GM19438 (cell line): ENCODE measurements around the gene TTC36.
"Not testable (repeated sequence)": the region's sequence is repeated elsewhere in the genome, so short reads cannot be mapped to it uniquely, and the experiment has no call there.

Source experiments
- ATAC-seq: cut with Tn5 transposase; IDR thresholded peaks from one replicate; pipeline ENCODE4 v1.9.1; 2021; ENCODE audit warnings: low read depth; ENCODE audit not compliant: unreplicated experiment

The TTC36 gene, protein sequence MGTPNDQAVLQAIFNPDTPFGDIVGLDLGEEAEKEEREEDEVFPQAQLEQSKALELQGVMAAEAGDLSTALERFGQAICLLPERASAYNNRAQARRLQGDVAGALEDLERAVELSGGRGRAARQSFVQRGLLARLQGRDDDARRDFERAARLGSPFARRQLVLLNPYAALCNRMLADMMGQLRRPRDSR

GRCh38 chr11:118527109-118527508 is at the start of gene TTC36:
Gene TTC36 (plus strand): TSS chr11:118527474. CDS start chr11:118527495, 21 bp downstream.
- no peak for ATAC-seq

- ATAC-seq = not testable (repeated sequence)
Measured at GRCh38 chr11:118481238-118481637, 46.0 kb upstream of the TTC36 start.

- ATAC-seq = no peak
Measured at GRCh38 chr11:118484405-118484804, 42.9 kb upstream of the TTC36 start.

GRCh38 chr11:118485273-118485672 is 42.0 kb upstream of the TTC36 start:
- ATAC-seq = no peak

GRCh38 chr11:118488480-118489109 is 38.7 kb upstream of the TTC36 start:
- ATAC-seq = no peak

- no peak for ATAC-seq
Measured at GRCh38 chr11:118491041-118491440, 36.2 kb upstream of the TTC36 start.

GRCh38 chr11:118497831-118498230 is 29.4 kb upstream of the TTC36 start:
- no peak for ATAC-seq

- no peak for ATAC-seq
Measured at GRCh38 chr11:118503216-118503615, 24.1 kb upstream of the TTC36 start.

DNA sequence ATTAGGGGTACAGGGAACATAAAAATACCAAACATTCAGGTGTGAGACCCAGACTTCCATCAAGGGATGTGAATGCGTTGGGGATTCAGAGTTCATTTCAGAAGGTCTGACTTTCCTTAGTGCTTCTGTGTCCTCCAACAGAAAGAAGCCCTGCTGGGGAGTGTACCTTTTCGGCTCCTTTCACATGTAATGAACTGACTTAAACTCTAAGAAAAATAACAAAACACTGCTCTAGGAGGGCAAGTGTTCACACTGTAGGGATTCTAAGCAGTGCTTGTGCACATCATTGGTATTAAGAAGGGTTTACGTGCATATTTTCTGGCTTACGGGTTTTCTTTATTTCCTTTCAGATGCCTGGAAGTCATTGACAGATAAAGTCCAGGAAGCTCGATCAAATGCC is 15.7 kb upstream of the TTC36 start:
- no peak for ATAC-seq

GRCh38 chr11:118514103-118514502 is 13.2 kb upstream of the TTC36 start:
- no peak for ATAC-seq

- ATAC-seq = no peak
Measured at GRCh38 chr11:118519549-118519948, 7.7 kb upstream of the TTC36 start.

- no peak for ATAC-seq
Measured at GRCh38 chr11:118521892-118522311, 5.4 kb upstream of the TTC36 start.

DNA sequence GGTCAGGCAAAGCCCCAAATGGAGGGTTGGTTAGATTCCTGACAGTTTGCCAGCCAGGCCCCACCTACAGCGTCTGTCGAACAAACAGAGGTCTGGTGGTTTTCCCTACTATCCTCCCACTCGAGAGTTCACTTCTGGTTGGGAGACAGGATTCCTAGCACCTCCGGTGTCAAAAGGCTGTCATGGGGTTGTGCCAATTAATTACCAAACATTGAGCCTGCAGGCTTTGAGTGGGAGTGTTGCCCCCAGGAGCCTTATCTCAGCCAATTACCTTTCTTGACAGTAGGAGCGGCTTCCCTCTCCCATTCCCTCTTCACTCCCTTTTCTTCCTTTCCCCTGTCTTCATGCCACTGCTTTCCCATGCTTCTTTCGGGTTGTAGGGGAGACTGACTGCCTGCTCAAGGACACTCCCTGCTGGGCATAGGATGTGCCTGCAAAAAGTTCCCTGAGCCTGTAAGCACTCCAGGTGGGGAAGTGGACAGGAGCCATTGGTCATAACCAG is 4.7 kb upstream of the TTC36 start:
- no peak for ATAC-seq

DNA sequence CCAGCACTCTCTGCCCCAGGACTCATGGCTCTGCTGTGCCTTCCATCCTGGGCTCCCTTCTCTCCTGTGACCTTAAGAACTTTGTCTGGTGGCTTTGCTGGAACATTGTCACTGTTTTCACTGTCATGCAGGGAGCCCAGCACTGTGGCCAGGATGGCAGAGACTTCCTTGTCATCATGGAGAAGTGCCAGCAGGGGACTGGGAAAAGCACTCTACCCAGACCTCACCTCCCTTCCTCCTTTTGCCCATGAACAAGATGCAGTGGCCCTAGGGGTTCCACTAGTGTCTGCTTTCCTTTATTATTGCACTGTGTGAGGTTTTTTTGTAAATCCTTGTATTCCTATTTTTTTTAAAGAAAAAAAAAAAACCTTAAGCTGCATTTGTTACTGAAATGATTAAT is 2.9 kb upstream of the TTC36 start:
- ATAC-seq = no peak

DNA sequence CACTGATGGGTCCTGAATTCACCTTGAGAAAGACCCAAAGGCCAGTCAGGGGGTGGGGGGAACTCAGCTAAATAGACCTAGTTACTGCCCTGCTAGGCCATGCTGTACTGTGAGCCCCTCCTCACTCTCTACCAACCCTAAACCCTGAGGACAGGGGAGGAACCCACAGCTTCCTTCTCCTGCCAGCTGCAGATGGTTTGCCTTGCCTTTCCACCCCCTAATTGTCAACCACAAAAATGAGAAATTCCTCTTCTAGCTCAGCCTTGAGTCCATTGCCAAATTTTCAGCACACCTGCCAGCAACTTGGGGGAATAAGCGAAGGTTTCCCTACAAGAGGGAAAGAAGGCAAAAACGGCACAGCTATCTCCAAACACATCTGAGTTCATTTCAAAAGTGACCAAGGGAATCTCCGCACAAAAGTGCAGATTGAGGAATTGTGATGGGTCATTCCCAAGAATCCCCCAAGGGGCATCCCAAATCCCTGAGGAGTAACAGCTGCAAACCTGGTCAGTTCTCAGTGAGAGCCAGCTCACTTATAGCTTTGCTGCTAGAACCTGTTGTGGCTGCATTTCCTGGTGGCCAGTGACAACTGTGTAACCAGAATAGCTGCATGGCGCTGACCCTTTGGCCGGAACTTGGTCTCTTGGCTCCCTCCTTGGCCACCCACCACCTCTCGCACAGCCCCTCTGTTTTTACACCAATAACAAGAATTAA is 2.4 kb upstream of the TTC36 start:
- ATAC-seq = no peak

DNA sequence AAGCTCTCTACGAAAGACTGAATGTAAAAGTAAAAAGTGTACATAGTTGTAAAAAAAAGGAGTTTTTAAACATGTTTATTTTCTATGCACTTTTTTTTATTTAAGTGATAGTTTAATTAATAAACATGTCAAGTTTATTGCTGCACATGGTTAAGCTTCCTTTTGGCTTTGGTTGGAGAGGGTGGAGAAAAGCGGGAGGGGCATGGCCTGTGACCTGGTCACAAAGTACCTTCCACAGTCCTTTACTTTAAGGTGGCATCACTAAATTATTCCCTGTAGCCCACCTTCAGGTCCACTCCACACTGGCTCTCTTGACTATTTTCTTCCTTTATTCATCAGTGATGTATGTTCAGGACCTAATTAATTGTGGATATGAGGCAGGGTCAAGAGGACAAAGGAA is 586 bp upstream of the TTC36 start:
- no peak for ATAC-seq

GRCh38 chr11:118528511-118528910 is 1.2 kb downstream of the TTC36 start:
- no peak for ATAC-seq

DNA sequence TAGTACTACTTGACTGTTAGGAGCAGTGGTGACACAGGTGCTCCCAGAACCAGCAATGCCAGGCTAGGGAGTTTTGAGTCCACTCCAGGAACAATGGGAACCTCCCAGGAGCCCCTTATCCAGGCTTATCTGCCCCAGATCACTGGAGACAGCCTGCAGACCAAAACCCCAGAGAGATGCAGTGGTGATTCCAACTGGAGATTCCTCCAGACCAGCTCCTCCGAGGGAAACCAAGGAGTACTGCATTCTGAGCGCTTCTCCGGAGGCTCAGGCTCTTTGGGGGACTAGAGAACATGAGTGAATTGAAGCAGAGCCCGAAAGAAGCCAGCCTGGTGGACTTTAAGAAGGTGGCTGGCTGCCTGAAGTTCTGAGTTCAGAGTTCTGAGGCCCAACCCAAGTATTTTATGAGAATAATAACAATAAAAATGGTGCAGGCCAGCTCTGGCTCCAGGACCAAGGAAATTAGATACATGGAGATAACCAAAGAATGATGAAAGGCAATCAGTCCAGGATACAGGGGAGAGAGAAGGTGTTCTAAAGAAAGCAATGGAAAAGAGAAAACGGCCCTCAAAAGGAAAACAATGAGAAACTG is 2.4 kb downstream of the TTC36 start:
- no peak for ATAC-seq

DNA sequence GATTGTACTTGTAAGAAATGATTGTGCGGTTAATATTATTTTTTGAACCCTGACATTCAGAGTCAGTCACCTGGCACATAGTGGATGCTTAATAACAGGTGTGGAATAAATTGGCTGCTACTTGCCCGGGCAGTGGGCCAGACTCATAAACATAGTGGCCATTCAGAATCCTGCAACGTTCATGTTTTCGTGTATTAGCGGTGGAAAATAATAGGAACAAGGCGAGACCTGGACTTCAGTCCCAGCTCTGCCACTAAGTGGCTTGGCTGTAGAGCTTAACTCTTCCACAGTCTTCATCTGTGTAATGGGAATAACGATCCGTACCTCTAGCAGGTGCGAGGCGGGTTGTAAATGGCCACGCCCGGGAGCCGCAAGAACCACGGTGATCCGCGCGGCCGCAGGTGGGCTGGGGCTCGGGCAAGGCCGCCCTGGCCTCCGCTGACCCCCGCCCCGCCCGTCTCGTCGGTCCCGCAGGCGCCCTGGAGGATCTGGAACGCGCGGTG is 3.0 kb downstream of the TTC36 start:
- peak; percentile 3 for ATAC-seq

DNA sequence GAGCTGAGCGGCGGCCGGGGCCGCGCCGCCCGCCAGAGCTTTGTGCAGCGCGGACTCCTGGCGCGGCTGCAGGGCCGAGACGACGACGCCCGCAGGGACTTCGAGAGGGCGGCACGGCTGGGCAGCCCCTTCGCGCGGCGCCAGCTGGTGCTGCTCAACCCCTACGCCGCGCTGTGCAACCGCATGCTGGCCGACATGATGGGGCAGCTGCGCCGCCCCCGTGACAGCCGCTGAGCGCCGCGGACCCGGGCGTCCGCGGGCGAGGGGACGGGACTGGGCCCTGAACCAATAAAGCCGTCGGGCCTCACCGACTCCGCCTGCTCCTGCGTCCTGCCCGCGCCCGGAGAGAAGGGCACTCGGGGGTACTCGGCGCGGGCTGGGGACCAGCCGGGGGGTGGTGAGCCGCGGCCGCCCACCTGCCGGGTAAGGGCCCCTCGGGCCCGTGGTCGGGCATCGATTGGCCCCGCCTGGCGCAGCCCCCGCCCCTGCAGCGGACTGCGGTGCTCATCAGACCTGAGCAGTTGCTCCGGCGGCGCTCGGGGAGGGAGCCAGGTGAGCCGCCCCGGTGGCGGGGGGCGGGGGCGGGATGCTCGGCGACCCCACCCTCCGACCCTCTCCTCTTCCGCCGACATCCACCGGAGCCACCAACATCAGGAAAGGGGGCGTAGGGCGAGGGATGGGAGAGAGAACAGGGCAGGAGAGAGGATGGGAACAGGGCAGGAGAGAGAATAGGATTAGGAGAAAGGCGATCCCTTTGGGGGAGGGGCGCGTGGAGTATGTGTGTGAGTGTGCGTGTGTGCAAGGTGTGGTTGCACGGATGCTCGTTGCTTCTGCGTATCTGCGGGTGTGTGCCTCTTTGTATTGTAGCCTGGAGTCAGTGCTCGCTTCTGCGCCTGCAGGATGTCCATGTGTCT is 3.7 kb downstream of the TTC36 start, which contains the start of gene TMEM25:
Gene TMEM25, plus strand, starts transcription at position 510 of the 914 bp plus-strand sequence. CDS start 610 bp downstream, outside the sequence.
- peak; percentile 75 for ATAC-seq
